ENCODE measurements around the gene YWHAE.

DNA sequence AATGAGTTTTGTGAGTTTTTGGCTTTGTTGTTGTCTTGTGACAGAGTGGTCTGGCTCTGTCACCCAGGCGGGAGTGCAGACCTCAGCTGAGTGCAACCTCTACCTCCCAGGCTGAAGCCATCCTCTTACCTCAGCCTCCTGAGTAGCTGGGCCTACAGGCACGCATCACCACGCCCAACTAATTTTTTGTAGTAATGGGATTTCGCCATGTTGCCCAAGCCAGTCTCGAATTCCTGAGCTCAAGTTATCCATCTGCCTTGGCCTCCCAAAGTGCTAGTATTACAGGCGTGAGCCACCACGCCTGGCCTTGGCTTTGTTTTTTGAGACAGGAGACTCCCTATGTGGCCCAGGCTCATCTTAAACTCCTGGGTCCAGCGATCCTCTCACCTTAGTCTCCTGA, 40.9 kb upstream of the YWHAE start:
- TF ChIP-seq TCF7L2 (IDR thresholded peaks at IDR 0.05; ENCODE audit: low read depth, low read length): no peak
- TF ChIP-seq, protein P1, sequence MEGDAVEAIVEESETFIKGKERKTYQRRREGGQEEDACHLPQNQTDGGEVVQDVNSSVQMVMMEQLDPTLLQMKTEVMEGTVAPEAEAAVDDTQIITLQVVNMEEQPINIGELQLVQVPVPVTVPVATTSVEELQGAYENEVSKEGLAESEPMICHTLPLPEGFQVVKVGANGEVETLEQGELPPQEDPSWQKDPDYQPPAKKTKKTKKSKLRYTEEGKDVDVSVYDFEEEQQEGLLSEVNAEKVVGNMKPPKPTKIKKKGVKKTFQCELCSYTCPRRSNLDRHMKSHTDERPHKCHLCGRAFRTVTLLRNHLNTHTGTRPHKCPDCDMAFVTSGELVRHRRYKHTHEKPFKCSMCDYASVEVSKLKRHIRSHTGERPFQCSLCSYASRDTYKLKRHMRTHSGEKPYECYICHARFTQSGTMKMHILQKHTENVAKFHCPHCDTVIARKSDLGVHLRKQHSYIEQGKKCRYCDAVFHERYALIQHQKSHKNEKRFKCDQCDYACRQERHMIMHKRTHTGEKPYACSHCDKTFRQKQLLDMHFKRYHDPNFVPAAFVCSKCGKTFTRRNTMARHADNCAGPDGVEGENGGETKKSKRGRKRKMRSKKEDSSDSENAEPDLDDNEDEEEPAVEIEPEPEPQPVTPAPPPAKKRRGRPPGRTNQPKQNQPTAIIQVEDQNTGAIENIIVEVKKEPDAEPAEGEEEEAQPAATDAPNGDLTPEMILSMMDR (IDR thresholded peaks at IDR 0.05): no peak

Data from Panc1 (cell line).